AG04450 (cell line): Measurements from ENCODE around the gene AIPL1. TPM values are rescaled to one million over a fixed set of nuclear protein-coding genes. Genes with fewer than 3 reads are reported as not detected.

ENCODE experiments used
- CTCF ChIA-PET: fragments of 300-600, 350-600 bp; formaldehyde crosslinking; extraction: SDS; loops from one replicate; lab custom pipeline; 2022; ENCODE audit warnings: antibody characterized with exemption, inconsistent platforms; lab: Charles Lee
- POLR2A ChIA-PET: fragments of 350-600 bp; formaldehyde crosslinking; extraction: SDS; loops from one replicate; lab custom pipeline; 2021; ENCODE audit warnings: antibody characterized with exemption, inconsistent platforms; lab: Yijun Ruan, JAX
- DNase-seq: peaks from one replicate; pipeline ENCODE4 v3.0.0-alpha.2; 2011; ENCODE audit warnings: low read depth, low spot score
- H3K27ac ChIP-seq: one replicate; pipeline ENCODE4 v1.5.1; 2012; ENCODE audit warnings: low read depth, low read length, control low read depth
- H3K27me3 ChIP-seq: one replicate; pipeline ENCODE4 v1.6.0; 2012; ENCODE audit warnings: low read length; ENCODE audit not compliant: control insufficient read depth, insufficient read depth
- H3K4me3 ChIP-seq: 2 replicates; pipeline ENCODE4 v1.5.1; 2011; ENCODE audit warnings: mild to moderate bottlenecking, low read depth, low read length, control low read depth
- H3K9me3 ChIP-seq: 2 replicates; pipeline ENCODE4 v1.5.1; 2012; ENCODE audit warnings: low read length; ENCODE audit not compliant: control insufficient read depth, insufficient read depth
- polyA plus RNA-seq: library from polyadenylated mRNA; depleted of rRNA; stranded (reverse); fragments of >200 nt; gene quantifications from 2 replicates; pipeline ENCODE4 v1.2.3, GENCODE V29; 2011
- TF ChIP-seq, protein P1 (sequence below): IDR thresholded peaks from 2 replicates; pipeline ENCODE4 v1.5.1; 2011; ENCODE audit warnings: low read depth, low read length, control low read depth, inconsistent platforms

Gene AIPL1
- polyA plus RNA-seq, 1 experiment, result not detected

DNA sequence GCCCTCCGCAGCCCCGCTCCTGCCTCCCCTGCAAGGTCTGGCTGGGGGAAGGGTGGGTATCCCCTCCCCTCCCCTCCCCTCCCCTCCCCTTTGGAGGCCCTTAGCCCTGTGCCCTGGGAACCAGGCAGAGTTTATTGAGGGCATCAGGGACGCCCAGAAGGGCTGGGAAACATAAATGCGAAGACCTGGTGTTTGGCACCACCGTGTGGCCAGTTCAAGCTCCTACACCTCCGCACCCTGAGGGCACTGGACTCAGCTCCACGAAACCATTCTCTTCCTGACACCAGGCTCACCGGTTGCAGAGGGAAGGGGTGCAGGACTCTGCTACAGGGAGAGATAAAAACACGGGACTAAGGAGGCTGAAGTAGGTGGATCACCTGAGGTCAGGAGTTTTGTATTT, 1.0 kb upstream of the AIPL1 start:
- ChIA-PET CTCF (interaction anchor here (0.5 to 2.1 kb wide), 20 partner anchors 10 to 1185 kb away, joined by 3 to 20 read pairs (median 4); partner anchors contain the start of gene NLRP1), POLR2A (no interaction called here)
- Histone ChIP-seq H3K27me3 (peaks cover 9% of the 10 kb centered on the region), H3K9me3 (peaks cover 3% of the 10 kb centered on the region; the same call in 1 of the 2 replicates), H3K4me3 (no peak overlapping the region), H3K27ac (no peak overlapping the region)
- peak; percentile 34 for DNase-seq
- TF ChIP-seq, protein P1, sequence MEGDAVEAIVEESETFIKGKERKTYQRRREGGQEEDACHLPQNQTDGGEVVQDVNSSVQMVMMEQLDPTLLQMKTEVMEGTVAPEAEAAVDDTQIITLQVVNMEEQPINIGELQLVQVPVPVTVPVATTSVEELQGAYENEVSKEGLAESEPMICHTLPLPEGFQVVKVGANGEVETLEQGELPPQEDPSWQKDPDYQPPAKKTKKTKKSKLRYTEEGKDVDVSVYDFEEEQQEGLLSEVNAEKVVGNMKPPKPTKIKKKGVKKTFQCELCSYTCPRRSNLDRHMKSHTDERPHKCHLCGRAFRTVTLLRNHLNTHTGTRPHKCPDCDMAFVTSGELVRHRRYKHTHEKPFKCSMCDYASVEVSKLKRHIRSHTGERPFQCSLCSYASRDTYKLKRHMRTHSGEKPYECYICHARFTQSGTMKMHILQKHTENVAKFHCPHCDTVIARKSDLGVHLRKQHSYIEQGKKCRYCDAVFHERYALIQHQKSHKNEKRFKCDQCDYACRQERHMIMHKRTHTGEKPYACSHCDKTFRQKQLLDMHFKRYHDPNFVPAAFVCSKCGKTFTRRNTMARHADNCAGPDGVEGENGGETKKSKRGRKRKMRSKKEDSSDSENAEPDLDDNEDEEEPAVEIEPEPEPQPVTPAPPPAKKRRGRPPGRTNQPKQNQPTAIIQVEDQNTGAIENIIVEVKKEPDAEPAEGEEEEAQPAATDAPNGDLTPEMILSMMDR, result peak; percentile 84

DNA sequence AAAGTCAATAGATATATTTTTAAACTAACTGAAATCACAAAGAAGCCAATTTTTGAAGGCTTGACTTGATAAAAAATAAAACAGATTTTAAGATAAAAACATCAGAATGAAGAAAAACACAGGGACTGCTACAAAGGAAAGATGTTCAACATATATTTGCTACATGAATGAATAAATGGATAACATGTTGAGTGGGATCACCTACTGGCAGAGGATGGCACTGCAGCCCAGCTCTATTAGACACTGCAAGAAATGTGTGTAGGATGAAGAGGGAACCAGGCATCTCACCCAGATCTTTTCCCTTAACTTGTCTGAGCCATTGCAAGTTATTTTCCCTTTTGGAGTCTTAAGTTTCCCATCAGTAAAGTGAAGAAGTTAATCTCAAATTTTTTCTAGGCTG, 4.2 kb downstream of the AIPL1 start:
- ChIA-PET POLR2A (no interaction called here), CTCF (interaction anchor here (1.3 kb wide), 1 partner anchor 838 kb away, joined by 6 read pairs; no protein-coding TSS in a partner anchor)
- no peak for DNase-seq
- no peak overlapping the region for H3K27ac ChIP-seq
- TF ChIP-seq, protein P1, result peak; percentile 45
- peaks cover under 1% of the 10 kb centered on the region for H3K27me3 ChIP-seq
- no peak overlapping the region for H3K4me3 ChIP-seq
- peaks cover 6% of the 10 kb centered on the region; the same call in 1 of the 2 replicates for H3K9me3 ChIP-seq

DNA sequence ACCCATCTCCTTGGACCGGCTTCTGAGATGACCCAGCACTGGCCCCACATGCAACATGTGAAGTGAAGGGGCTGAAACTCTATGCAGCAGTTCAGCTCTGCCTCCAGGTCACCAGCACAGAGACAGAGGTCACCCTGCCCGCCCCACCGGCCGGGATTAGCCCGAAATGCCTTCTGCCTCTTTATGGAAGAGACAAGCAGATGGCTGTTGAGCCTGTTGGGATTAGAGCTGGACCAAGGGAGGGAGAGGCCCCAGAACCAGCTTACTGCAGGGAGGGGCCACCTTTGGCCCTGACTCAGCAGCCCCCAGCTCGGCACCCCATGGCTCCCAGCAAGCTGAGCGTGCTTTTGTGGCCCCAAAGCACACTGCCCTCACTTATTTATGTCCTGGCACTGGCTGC, 5.7 kb downstream of the AIPL1 start:
- TF ChIP-seq, protein P1, result no peak
- H3K9me3 ChIP-seq, result peaks cover 6% of the 10 kb centered on the region; the same call in 1 of the 2 replicates
- CTCF ChIA-PET, result interaction anchor here (1.5 kb wide), 1 partner anchor 837 kb away, joined by 6 read pairs; no protein-coding TSS in a partner anchor

DNA sequence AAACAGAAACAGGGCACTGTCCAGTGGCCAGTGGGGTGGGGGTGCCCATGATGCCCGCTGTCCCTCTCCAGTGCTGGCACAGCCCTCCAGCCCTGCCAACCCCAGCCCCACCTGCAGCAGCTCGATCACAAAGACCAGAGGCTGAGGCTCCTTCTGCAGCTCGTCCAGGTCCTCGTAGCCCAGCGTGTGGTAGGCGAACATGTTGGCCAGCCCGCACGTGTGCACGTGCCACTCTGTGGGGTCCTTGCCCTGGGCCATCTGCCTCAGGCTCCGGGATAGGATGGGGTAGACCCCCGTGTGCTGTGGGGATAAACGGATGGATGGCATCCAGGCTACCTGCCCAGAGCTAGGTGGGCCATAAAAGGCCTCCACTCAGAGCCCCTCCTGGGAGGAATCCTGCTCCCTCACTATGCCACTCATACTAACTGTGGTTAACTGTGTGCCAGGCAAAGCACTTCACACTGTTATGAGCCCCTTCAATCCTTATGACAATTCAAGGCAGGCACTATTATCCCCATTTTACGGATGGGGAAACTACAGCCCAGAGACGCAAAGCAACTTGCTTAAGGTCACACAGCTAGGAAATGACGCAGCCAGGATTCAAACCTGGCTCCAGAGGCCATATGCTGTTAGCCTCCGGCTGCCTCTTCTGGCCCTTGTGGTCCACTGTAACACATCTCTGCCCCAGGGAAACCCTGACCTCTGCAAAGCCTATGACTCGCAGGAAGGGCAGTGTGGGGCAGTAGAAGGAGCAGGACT, 6.5 kb downstream of the AIPL1 start:
- Histone ChIP-seq H3K4me3 (no peak overlapping the region), H3K27me3 (peaks cover 6% of the 10 kb centered on the region), H3K27ac (peak overlapping the region; percentile 21), H3K9me3 (peaks cover 6% of the 10 kb centered on the region; the same call in 1 of the 2 replicates)
- DNase-seq, result no peak
- TF ChIP-seq, protein P1, result no peak
- POLR2A ChIA-PET, result no interaction called here
- CTCF ChIA-PET, result interaction anchor here (1.5 kb wide), 1 partner anchor 836 kb away, joined by 6 read pairs; no protein-coding TSS in a partner anchor

More for the DNA sequence above, 5.7 kb downstream of the AIPL1 start:
- no peak overlapping the region for H3K4me3 ChIP-seq
- POLR2A ChIA-PET, result no interaction called here
- DNase-seq, result no peak
- H3K27me3 ChIP-seq, result peaks cover 6% of the 10 kb centered on the region
- no peak overlapping the region for H3K27ac ChIP-seq

DNA sequence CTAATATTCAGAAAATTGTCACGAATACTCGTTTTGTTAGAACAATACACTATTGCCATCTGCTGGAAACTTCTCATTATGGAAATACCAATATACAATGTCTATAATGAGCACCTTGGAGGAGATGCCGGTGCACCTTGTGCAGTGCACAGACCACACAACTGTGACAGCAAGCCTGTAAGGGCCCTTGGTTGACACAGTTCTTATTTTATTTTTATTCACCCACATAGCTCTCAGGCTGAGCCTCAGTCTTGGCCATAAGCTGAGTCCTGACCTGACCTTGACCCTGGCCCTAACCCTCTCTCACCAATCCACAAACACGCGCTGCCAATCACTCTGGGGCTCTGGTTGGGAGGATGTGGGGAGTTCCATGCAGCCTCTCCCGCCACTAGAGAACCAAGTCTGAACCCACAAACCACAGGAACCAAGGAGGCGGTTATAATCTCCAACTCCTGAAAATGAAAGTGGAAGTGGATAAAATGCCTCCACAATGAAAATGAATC, 7.6 kb downstream of the AIPL1 start:
- Histone ChIP-seq H3K27ac (no peak overlapping the region), H3K4me3 (peak overlapping the region; percentile 20), H3K9me3 (peaks cover 6% of the 10 kb centered on the region; the same call in 1 of the 2 replicates), H3K27me3 (peaks cover 6% of the 10 kb centered on the region)
- TF ChIP-seq, protein P1, result no peak
- ChIA-PET POLR2A (no interaction called here), CTCF (interaction anchor here (1.8 kb wide), 1 partner anchor 835 kb away, joined by 10 read pairs; no protein-coding TSS in a partner anchor)
- no peak for DNase-seq
